Astrocyte (in vitro differentiated cells and primary cell): ENCODE data around the gene MIGA1. TPM values are rescaled to one million over a fixed set of nuclear protein-coding genes. Genes with fewer than 3 reads are reported as not detected.

Source experiments
- DNase-seq: peaks from one replicate; pipeline ENCODE4 v3.0.0-alpha.2; 2010; ENCODE audit warnings: low read depth
- FAIRE-seq: peaks from 2 replicates; lab custom pipeline; 2011; peaks lifted over from hg19 to GRCh38; lab: Jason Lieb, UNC
- H2AFZ ChIP-seq: 2 replicates; pipeline ENCODE4 v1.6.0; 2012; ENCODE audit warnings: low read depth, low read length, inconsistent platforms
- H3K27ac ChIP-seq: 2 replicates; pipeline ENCODE4 v1.5.1; 2011; ENCODE audit warnings: low read depth, low read length, inconsistent platforms
- H3K27me3 ChIP-seq: 2 replicates; pipeline ENCODE4 v1.6.0; 2011; ENCODE audit warnings: low read length, inconsistent platforms; ENCODE audit not compliant: insufficient read depth
- H3K36me3 ChIP-seq: 2 replicates; pipeline ENCODE4 v1.5.1; 2011; ENCODE audit warnings: low read length, inconsistent platforms; ENCODE audit not compliant: insufficient read depth
- H3K4me1 ChIP-seq: 2 replicates; pipeline ENCODE4 v1.5.1; 2011; ENCODE audit warnings: low read length, inconsistent platforms; ENCODE audit not compliant: insufficient read depth
- H3K4me2 ChIP-seq: 2 replicates; pipeline ENCODE4 v1.6.0; 2012; ENCODE audit warnings: low read length, inconsistent platforms
- H3K4me3 ChIP-seq: 2 replicates; pipeline ENCODE4 v1.5.1; 2011; ENCODE audit warnings: low read depth, mild to moderate bottlenecking, low read length, inconsistent platforms; ENCODE audit not compliant: insufficient read depth
- H3K79me2 ChIP-seq: 2 replicates; pipeline ENCODE4 v1.6.0; 2012; ENCODE audit warnings: mild to moderate bottlenecking, low read length, inconsistent platforms; ENCODE audit not compliant: insufficient read depth
- H3K9ac ChIP-seq: 2 replicates; pipeline ENCODE4 v1.6.0; 2012; ENCODE audit warnings: mild to moderate bottlenecking, low read length, inconsistent platforms
- H3K9me3 ChIP-seq: 2 replicates; pipeline ENCODE4 v1.5.1; 2012; ENCODE audit warnings: low read depth, mild to moderate bottlenecking, low read length, inconsistent platforms; ENCODE audit not compliant: insufficient read depth
- H4K20me1 ChIP-seq: 2 replicates; pipeline ENCODE4 v1.6.0; 2012; ENCODE audit warnings: low read length, inconsistent platforms; ENCODE audit not compliant: insufficient read depth
- H3K27ac Mint-ChIP-seq: one replicate; pipeline ENCODE4 v1.8.0; 2021; ENCODE audit warnings: mild to moderate bottlenecking, mixed read lengths; ENCODE audit not compliant: unreplicated experiment
- H3K27me3 Mint-ChIP-seq: one replicate; pipeline ENCODE4 v1.8.0; 2021; ENCODE audit warnings: low read depth, mixed read lengths; ENCODE audit not compliant: unreplicated experiment
- H3K36me3 Mint-ChIP-seq: one replicate; pipeline ENCODE4 v1.8.0; 2021; ENCODE audit warnings: low read depth, mixed read lengths; ENCODE audit not compliant: unreplicated experiment
- H3K4me1 Mint-ChIP-seq: one replicate; pipeline ENCODE4 v1.8.0; 2021; ENCODE audit warnings: low read depth, mixed read lengths; ENCODE audit not compliant: unreplicated experiment
- H3K4me3 Mint-ChIP-seq: one replicate; pipeline ENCODE4 v1.8.0; 2021; ENCODE audit warnings: mild to moderate bottlenecking, moderate library complexity, mixed read lengths; ENCODE audit not compliant: unreplicated experiment
- H3K9me3 Mint-ChIP-seq: one replicate; pipeline ENCODE4 v1.8.0; 2021; ENCODE audit warnings: mild to moderate bottlenecking, mixed read lengths; ENCODE audit not compliant: unreplicated experiment
- EZH2 ChIP-seq: IDR thresholded peaks from 2 replicates; pipeline ENCODE4 v1.6.1; 2012; ENCODE audit warnings: mild to moderate bottlenecking, low read length, inconsistent platforms; ENCODE audit not compliant: insufficient read depth
- total RNA-seq: library from RNA; stranded (reverse); gene quantifications from 2 replicates; pipeline ENCODE4 v1.2.1, GENCODE V29; 2021
- TF ChIP-seq, protein P1 (sequence below): IDR thresholded peaks from 2 replicates; pipeline ENCODE4 v1.5.1; 2011; ENCODE audit warnings: low read depth, mild to moderate bottlenecking, inconsistent platforms, low read length, moderate library complexity; ENCODE audit not compliant: insufficient read depth

Gene MIGA1
- total RNA-seq, 1 donor from 2014 or later = 17.7 TPM

DNA sequence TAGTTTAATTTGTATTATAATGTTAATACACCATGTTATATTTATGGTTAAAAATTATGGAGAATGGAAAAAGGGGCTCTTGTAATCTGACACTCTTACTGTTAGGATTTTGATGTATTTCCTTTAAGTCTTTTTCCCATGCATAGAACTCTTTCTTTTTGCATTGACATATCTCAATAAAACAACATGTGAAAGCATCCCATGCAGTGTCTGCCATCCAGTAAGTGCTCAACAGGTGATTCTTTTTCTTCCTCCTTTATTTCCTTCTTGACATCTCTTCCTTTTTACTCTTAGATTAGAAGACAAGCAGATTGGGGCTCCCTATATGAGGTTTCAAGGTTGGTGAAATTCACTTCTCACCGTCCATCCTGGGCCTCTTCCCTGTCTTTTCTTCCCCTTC lies 111.8 kb downstream of the MIGA1 start:
- peaks cover 8% of the 10 kb centered on the region for H3K36me3 Mint-ChIP-seq
- H3K27me3 ChIP-seq = no peaks in the 10 kb centered on the region
- no peaks in the 10 kb centered on the region for H3K27me3 Mint-ChIP-seq
- no peaks in the 10 kb centered on the region for H3K9me3 Mint-ChIP-seq
- H3K36me3 ChIP-seq = peaks cover 11% of the 10 kb centered on the region
- H3K79me2 ChIP-seq = peaks cover 97% of the 10 kb centered on the region
- FAIRE-seq (no peak), DNase-seq (no peak)
- H3K9ac ChIP-seq = peak overlapping the region; percentile 20
- H3K4me3 Mint-ChIP-seq = peak overlapping the region; percentile 76
- peak overlapping the region; percentile 100 for H3K27ac ChIP-seq
- peaks cover 14% of the 10 kb centered on the region for H3K4me1 ChIP-seq
- no peak overlapping the region for H2AFZ ChIP-seq
- peaks cover 15% of the 10 kb centered on the region for H3K4me1 Mint-ChIP-seq
- TF ChIP-seq EZH2 = no peak
- TF ChIP-seq, protein P1, sequence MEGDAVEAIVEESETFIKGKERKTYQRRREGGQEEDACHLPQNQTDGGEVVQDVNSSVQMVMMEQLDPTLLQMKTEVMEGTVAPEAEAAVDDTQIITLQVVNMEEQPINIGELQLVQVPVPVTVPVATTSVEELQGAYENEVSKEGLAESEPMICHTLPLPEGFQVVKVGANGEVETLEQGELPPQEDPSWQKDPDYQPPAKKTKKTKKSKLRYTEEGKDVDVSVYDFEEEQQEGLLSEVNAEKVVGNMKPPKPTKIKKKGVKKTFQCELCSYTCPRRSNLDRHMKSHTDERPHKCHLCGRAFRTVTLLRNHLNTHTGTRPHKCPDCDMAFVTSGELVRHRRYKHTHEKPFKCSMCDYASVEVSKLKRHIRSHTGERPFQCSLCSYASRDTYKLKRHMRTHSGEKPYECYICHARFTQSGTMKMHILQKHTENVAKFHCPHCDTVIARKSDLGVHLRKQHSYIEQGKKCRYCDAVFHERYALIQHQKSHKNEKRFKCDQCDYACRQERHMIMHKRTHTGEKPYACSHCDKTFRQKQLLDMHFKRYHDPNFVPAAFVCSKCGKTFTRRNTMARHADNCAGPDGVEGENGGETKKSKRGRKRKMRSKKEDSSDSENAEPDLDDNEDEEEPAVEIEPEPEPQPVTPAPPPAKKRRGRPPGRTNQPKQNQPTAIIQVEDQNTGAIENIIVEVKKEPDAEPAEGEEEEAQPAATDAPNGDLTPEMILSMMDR = no peak
- H4K20me1 ChIP-seq = peaks cover 35% of the 10 kb centered on the region
- no peak overlapping the region for H3K27ac Mint-ChIP-seq
- H3K4me2 ChIP-seq = peak overlapping the region; percentile 92
- peak overlapping the region; percentile 99 for H3K4me3 ChIP-seq
- H3K9me3 ChIP-seq = no peaks in the 10 kb centered on the region

DNA sequence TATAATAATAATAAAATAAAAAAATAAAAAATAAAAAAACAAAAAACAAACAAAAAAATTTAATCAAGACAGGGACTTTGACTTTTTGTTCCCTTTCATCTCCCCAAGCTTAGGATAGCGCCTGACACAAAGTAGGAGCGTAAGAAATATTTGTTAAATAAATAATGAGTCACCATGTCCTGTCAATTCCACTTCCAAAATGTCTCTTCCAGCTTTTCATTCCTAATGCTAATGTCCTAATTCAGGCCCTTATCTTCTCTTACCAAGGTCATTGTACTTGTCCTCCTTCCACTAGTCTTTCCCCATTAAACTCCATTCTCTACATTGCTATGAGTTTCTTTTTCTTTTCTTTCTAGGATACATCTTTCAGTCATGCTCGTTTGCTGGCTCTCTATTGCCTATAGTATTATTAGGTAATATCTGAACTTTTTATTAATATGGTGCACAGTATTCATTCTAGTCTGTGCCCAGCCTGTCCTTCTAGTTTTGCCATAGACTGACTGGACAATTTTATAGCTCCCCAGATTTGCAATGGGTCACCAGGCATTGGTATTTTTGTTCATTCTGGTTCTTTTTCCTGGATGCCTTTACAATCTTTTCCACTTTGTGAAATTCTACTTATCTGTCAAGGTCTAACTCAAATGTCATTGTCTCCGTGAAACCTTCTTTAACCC lies 120.3 kb downstream of the MIGA1 start:
- Histone ChIP-seq H3K4me3 (no peak overlapping the region), H3K79me2 (peaks cover 70% of the 10 kb centered on the region), H4K20me1 (peaks cover 54% of the 10 kb centered on the region), H2AFZ (no peak overlapping the region), H3K27me3 (no peaks in the 10 kb centered on the region), H3K4me2 (peak overlapping the region; percentile 34), H3K27ac (no peak overlapping the region), H3K9me3 (no peaks in the 10 kb centered on the region), H3K4me1 (peaks cover 10% of the 10 kb centered on the region), H3K36me3 (no peaks in the 10 kb centered on the region), H3K9ac (no peak overlapping the region)
- Mint-ChIP-seq H3K27ac (no peak overlapping the region), H3K4me1 (peaks cover 10% of the 10 kb centered on the region), H3K27me3 (no peaks in the 10 kb centered on the region), H3K36me3 (peaks cover 13% of the 10 kb centered on the region), H3K9me3 (peaks cover 2% of the 10 kb centered on the region), H3K4me3 (no peak overlapping the region)
- DNase-seq = peak; percentile 15
- TF ChIP-seq EZH2 = no peak
- TF ChIP-seq, protein P1 = no peak
- no peak for FAIRE-seq

DNA sequence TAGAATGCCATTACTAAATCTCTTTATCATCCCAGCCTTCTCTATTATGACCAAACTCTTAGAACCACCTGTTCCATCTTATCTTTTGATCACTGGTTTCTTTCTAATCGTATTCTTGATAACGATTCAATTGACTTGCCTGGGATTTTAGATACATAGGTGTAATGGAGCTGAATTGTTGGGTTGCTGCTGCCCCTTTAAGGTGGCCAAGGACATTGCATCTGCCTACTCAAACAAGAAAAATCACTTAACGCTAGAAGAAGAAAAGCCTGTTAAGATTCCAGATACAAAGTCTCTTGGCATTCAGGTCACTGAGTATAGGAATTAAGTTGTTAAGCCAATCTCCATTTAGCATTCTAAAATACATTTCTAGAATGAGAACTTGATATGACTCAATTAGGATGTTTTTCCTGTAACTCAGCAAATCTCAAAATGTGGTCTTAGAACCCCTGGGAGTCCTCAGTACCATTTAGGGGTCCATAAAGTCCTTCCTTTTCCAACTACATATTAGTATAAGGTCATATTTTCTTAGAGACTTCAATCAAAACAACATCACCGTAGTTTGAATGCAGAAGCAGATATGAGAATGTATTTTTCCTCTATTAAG lies 121.3 kb downstream of the MIGA1 start:
- H3K4me1 Mint-ChIP-seq = peaks cover 10% of the 10 kb centered on the region
- H3K36me3 ChIP-seq = no peaks in the 10 kb centered on the region
- H3K4me2 ChIP-seq = peak overlapping the region; percentile 19
- peaks cover 2% of the 10 kb centered on the region for H3K9me3 Mint-ChIP-seq
- peaks cover 58% of the 10 kb centered on the region for H4K20me1 ChIP-seq
- no peak overlapping the region for H3K4me3 Mint-ChIP-seq
- TF ChIP-seq, protein P1 = peak; percentile 67
- TF ChIP-seq EZH2 = no peak
- H3K4me3 ChIP-seq = no peak overlapping the region
- H3K27me3 Mint-ChIP-seq = no peaks in the 10 kb centered on the region
- peaks cover 13% of the 10 kb centered on the region for H3K36me3 Mint-ChIP-seq
- H3K9me3 ChIP-seq = no peaks in the 10 kb centered on the region
- no peak overlapping the region for H3K27ac Mint-ChIP-seq
- no peak overlapping the region for H2AFZ ChIP-seq
- DNase-seq (peak; percentile 49), FAIRE-seq (peak; percentile 62)
- H3K4me1 ChIP-seq = peaks cover 10% of the 10 kb centered on the region
- H3K27ac ChIP-seq = no peak overlapping the region
- H3K9ac ChIP-seq = no peak overlapping the region
- H3K27me3 ChIP-seq = no peaks in the 10 kb centered on the region
- H3K79me2 ChIP-seq = peaks cover 70% of the 10 kb centered on the region
